Retinal pigment epithelial cell (primary cell): ENCODE measurements around the gene AGBL4.
"Not testable (repeated sequence)": the region's sequence is repeated elsewhere in the genome, so short reads cannot be mapped to it uniquely, and the experiment has no call there.

Experiments used
- DNase-seq: peaks from one replicate; pipeline ENCODE4 v3.0.0-alpha.2; 2010; ENCODE audit warnings: low read depth
- H3K4me3 ChIP-seq: 2 replicates; pipeline ENCODE4 v1.5.1; 2011; ENCODE audit warnings: mild to moderate bottlenecking, low read length, control low read depth, moderate library complexity
- TF ChIP-seq, protein P1 (sequence below): conservative IDR thresholded peaks from 2 replicates; pipeline ENCODE4 v1.5.1; 2011; ENCODE audit warnings: low read depth, low read length, control low read depth, inconsistent platforms

Gene AGBL4

DNA sequence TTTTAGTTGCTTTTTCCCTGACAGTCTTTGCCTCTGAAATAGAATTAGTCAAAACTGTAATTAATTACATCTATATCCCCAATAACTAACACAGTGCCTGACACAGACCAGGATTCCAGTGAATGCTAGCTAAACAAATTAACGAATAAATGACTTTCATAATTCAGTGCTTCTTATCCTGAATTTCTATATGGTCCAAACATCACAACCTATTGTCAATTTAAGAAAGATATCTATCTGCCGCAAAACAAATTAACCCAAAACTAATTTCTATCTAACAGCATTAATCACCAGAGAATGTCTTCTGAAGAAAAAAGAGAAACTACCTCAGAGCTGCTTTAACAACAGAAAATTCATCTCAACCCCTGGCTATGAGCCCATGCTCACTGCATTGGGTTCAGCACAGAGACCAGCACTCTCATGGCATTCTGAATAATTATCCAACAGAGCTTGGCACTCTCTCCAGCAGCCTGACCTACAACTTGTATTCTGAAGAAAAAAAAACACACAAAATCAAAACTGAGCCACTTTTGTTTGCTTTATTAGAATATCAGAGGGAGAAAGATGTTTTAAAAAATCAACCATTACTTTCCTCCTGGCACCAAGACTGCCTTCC is 699.7 kb downstream of the AGBL4 start:
- TF ChIP-seq, protein P1, sequence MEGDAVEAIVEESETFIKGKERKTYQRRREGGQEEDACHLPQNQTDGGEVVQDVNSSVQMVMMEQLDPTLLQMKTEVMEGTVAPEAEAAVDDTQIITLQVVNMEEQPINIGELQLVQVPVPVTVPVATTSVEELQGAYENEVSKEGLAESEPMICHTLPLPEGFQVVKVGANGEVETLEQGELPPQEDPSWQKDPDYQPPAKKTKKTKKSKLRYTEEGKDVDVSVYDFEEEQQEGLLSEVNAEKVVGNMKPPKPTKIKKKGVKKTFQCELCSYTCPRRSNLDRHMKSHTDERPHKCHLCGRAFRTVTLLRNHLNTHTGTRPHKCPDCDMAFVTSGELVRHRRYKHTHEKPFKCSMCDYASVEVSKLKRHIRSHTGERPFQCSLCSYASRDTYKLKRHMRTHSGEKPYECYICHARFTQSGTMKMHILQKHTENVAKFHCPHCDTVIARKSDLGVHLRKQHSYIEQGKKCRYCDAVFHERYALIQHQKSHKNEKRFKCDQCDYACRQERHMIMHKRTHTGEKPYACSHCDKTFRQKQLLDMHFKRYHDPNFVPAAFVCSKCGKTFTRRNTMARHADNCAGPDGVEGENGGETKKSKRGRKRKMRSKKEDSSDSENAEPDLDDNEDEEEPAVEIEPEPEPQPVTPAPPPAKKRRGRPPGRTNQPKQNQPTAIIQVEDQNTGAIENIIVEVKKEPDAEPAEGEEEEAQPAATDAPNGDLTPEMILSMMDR, result no peak
- DNase-seq, result no peak
- no peak overlapping the region for H3K4me3 ChIP-seq

DNA sequence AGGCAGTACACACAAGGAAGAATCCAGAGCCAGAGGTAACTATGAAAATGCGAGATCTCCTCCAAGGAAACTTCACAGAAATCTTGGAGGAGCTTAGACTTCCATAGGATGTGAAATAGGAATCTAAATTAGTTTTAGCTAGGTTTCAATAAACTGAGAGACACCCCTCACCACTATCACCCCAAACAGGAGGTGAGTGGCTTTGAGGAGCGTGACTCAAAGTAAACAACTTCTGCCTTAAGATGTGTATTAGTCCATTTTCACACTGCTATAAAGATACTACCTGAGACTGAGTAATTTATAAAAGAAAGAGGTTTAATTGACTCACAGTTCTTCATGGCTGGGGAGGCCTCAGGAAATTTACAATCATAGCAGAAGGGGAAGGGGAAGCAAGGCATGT is 703.3 kb downstream of the AGBL4 start:
- not testable (repeated sequence) for H3K4me3 ChIP-seq, DNase-seq

DNA sequence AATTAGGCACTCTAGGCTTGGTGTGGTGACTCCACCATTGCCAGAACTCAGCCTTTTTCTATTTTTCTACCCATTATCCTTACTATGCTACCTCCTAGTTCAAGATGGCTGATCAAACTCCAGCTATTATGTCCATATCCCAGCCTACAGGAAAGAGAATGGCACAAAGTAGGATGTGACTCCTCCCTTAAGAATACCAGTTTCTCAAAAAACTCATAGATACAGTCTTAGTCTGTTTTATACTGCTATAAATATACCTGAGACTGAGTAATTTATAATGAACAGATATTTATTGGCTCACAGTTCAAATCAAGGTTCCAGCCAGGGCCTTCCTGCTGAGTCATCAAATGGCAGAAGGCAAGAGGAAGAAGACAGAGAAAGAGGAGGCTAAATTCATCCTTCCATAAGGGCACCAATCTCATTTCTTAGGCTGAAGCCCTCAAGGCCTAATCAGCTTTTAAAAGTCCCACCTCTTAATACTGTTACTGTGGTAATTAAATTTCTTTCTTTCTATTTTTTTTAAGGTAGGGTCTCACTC is 704.3 kb downstream of the AGBL4 start:
- H3K4me3 ChIP-seq, result no peak overlapping the region
- DNase-seq, result no peak
- TF ChIP-seq, protein P1, result no peak

DNA sequence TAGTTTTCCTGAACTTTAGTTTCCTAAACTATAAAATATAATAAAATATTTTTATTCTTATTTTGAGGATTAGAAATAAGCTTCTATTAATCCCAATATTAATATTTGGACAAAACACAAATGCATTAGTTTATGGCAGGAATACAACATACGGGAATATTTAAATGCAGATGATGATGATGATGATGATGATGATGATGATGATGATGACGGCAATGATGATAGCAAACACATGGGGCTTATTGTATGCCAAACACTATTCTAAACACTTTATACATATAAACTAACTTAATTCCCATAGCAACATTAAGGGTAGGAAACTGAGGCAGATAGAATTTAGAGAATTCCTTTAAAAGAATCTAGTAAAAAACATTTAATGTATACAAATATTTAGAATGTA is 705.5 kb downstream of the AGBL4 start:
- no peak overlapping the region for H3K4me3 ChIP-seq
- no peak for DNase-seq
- TF ChIP-seq, protein P1, result no peak

DNA sequence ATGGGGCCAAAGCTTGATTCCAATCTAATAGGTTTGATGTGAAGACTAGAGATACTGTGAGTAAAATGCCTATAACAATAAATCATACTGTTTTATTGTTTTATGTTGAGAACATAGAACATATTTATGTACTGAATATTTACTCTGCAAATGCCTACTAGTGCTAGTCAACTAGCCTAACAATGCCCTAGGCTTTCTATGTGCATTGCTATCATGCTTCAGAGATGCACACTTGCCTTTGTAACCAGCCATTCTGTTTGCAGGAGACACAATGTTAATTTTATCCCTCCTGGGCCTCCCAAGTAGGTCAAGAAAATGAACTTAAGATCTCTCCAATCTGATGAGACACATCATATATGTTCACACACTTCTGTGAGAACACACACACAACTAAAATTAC is 716.3 kb downstream of the AGBL4 start:
- H3K4me3 ChIP-seq, result no peak overlapping the region
- DNase-seq, result no peak
- TF ChIP-seq, protein P1, result no peak

DNA sequence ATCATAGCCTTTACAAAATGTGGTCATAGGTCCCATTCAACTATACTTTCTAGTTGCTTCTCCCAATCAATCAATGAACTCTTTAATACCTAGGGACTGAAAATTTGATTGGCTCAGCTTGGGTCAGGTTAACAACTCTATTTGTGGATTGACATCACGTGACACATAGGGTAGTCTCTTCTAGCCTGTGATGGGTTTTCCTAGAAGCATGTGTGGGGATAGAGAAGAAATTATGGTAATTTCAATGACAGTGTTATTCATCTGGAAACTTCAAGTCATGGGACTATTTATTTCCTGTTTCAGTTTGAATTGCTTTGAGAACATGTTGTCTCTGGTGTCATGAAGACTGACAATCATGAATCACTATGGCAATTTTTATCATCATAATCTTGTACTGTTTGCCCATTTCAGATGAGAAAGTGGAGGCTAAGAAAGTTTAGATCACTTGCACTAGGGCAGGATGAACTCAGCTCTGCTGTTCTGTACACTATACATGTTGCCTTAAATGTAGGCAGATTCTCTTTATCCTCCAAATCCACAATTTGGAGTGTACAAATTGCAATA is 717.2 kb downstream of the AGBL4 start:
- no peak for DNase-seq
- no peak overlapping the region for H3K4me3 ChIP-seq
- TF ChIP-seq, protein P1, result no peak

DNA sequence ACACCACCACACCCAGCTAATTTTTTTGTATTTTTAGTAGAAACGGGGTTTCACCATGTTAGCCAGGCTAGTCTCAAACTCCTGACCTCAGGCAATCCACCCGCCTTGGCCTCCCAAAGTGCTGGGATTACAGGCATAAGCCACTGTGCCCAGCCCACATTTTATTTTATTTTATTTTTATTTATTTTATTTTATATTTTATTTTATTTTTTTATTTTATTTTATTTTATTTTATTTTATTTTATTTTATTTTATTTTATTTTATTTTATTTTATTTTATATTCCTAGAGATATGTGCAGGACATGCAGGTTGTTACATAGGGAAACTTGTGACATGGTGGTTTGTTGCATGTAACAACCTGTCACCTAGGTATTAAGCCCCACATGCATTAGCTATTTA is 721.4 kb downstream of the AGBL4 start:
- DNase-seq, H3K4me3 ChIP-seq: not testable (repeated sequence)

DNA sequence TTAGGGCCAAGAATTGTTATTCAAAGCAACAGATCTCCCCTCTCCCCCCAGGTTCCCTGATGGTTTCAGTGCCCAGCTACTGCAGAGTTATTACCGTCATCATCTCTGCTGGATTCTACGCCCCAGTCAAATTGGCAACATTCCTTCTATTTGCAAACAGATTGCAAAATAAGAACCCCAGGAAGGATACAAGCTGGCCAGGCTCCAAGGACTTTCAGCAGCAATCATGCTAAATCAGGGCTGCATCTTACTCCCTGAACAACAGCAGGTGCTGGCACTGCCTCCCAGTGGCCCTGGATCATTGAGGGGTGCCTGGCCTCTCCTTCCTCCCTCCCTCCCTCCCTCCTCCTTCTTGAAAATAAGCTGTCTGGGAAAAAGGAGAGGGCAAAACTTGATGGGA is 725.5 kb downstream of the AGBL4 start:
- peak; percentile 58 for DNase-seq
- TF ChIP-seq, protein P1, result peak; percentile 13
- no peak overlapping the region for H3K4me3 ChIP-seq
